ENCODE measurements around the gene CLCN2.
"Not testable (repeated sequence)": the region's sequence is repeated elsewhere in the genome, so short reads cannot be mapped to it uniquely, and the experiment has no call there.

Gene CLCN2

DNA sequence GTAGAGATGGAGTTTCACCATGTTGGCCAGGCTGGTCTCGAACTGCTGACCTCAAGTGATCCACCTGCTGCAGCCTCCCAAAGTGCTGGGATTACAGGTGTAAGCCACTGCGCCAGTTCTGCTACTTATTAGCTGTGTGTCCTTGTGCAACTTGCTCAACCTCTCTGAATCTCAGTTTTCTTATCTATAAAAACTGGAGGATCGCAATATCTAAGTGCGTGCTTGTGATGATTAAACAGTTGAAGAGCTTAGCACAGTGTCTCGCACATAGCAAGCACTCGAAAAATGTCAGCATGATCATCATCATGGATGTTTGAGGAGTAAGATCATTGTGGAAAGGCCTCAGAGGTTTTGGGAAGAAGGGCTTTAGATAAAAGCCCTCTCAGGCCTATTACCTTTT lies 10.8 kb downstream of the CLCN2 start:
- intact Hi-C loops (cut with DNase I): no loop called here

DNA sequence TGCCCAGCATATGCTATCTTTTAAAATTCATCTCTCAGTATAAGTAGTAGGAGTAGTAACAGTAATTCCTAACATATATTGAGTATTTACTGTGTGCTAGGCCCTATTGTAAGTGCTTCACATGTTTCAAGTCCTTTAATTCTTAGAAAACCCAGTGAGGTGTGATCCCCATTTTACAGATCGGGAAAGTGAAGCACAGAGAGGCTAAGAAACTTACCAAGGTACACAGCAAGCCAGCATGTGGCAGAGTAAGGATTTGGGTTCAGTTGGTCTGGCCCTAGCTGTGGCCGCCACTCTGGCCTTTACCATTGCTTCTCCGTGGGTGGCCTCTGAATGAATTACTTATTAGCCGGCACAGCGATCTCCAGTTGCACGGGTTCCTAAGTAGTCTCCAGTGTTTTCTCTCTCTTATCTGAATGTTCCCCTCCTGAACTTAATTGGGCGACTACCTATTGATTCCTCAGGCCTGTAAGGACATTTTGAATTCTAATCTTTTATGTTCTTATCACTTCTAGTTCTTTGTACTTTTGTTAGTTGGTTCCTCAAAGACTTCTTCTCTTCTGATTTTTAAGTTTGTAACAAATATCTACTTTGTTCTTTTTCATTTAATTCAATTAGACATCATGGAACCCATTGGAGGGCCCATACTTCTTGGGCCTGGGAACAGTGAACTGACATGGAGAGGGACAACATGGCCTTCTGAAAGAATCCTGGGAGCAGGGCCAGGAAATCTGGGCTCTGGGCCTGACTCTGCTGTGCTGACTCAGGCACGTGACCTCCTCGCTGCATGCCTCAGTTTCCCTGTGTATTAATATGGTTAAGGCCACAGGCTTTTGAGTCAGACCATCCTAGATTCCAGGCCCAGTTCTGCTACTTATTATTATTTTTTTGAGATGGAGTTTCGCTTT lies 11.6 kb downstream of the CLCN2 start:
- intact Hi-C loops (cut with DNase I): no loop called here
- DNase-seq: peak in 3 of 10 donors; percentile 53 to 75 (median 56)

More for the DNA sequence above, 10.8 kb downstream of the CLCN2 start:
- DNase-seq: no peak

DNA sequence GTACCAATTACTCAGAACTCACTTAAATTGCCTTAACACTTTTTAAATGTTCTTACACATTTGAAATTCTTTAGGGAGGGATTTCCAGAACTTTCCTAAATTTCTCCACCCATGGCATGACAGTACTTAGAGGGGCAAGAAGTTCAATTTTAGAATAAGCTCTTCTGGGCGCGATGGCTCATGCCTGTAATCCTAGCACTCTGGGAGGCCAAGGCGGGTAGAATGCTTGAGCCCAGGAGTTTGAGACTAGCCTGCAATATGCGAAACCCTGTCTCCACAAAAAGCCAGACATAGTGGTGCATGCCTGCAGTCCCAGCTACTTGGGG lies 13.4 kb downstream of the CLCN2 start:
- peak in 3 of 10 donors; percentile 13 to 37 (median 30) for DNase-seq
- intact Hi-C loops (cut with DNase I): no loop called here

DNA sequence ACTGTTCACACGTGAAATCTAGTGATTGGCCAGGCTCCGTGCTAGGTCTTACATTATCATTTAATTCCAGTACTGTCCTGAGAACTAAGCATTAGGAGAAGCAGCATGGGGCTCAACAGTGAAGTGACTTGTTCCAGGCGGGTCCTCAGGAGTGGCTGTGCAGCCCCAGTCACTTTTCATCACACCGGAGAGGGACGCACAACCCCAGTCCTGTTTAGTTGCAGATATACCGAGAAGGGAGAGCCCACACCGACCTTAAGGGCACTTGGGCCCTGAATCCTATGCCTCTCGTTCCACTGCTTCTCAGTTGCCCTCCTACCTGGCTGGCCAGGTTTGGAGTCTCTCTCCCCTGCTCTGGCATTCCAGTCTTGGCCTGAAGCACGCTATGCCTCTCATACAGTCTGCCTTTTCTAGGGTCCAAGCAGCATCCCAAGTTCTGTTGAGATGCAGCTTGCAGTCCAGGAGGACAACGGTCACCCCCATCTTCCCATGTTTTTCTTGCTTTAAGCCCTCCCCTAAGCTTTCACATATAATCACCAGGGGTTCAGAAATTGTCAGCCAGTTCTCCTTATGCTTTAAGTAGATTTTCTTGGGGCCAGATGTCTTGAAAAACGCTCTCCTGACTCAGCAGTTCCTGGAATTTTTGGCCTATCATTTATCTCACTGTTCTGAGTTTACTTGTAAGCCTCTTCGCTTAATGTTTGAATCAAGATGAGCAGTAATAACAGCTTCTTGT lies 13.9 kb downstream of the CLCN2 start:
- intact Hi-C loops (cut with DNase I): no loop called here

DNA sequence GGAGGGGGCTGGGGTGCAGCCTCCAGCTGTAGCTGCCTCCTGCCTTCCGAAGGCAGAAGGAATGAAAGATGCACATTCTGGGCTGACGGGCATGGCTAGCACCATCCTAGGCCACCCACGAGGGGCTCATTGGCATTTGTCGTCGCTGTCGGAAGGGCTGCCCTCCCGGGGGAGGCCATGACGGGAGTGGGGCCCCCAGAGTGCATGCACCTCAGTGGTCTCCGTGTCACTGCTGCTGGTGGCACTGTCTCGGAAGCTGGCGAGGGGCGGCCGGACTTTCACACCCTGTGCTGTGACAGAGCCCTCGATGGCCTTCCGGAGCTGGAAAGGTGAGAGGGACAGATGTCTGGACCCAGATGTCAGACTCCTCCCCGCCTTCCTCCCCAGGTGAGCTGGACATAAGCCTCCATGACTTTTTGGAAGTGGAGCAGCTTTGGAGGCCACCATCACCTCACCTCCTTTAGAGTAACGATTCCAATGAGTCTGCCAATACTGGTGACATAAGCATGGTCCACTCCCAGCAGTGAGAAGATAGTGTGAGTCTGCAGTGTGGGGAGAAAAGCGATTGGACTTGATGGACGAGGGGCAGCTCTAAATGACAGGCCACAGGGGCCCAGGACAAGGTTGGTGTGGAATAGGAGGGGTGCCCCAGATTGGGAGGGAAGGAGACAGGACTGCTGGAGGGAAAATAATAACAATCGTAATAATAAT lies 14.8 kb downstream of the CLCN2 start:
- intact Hi-C loops (cut with DNase I): no loop called here
- DNase-seq: peak in 3 of 10 donors; percentile 67 to 85 (median 70)

More for the DNA sequence above, 13.9 kb downstream of the CLCN2 start:
- DNase-seq: peak in 3 of 10 donors; percentile 55 to 66 (median 64)

DNA sequence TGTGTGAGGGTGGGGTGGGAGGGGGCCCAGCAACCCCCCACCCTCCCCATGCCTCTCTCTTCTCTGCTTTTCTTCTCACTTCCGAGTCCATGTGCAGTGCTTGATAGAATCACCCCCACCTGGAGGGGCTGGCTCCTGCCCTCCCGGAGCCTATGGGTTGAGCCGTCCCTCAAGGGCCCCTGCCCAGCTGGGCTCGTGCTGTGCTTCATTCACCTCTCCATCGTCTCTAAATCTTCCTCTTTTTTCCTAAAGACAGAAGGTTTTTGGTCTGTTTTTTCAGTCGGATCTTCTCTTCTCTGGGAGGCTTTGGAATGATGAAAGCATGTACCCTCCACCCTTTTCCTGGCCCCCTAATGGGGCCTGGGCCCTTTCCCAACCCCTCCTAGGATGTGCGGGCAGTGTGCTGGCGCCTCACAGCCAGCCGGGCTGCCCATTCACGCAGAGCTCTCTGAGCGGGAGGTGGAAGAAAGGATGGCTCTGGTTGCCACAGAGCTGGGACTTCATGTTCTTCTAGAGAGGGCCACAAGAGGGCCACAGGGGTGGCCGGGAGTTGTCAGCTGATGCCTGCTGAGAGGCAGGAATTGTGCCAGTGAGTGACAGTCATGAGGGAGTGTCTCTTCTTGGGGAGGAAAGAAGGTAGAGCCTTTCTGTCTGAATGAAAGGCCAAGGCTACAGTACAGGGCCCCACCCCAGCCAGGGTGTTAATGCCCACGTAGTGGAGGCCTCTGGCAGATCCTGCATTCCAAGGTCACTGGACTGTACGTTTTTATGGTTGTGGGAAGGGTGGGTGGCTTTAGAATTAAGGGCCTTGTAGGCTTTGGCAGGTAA lies 15.9 kb downstream of the CLCN2 start:
- intact Hi-C loops (cut with DNase I): no loop called here
- peak; percentile 78 to 98 (median 88) for DNase-seq

DNA sequence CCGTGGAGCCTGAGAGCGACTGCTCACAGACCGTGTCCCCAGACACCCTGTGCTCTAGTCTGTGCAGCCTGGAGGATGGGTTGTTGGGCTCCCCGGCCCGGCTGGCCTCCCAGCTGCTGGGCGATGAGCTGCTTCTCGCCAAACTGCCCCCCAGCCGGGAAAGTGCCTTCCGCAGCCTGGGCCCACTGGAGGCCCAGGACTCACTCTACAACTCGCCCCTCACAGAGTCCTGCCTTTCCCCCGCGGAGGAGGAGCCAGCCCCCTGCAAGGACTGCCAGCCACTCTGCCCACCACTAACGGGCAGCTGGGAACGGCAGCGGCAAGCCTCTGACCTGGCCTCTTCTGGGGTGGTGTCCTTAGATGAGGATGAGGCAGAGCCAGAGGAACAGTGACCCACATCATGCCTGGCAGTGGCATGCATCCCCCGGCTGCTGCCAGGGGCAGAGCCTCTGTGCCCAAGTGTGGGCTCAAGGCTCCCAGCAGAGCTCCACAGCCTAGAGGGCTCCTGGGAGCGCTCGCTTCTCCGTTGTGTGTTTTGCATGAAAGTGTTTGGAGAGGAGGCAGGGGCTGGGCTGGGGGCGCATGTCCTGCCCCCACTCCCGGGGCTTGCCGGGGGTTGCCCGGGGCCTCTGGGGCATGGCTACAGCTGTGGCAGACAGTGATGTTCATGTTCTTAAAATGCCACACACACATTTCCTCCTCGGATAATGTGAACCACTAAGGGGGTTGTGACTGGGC lies 16.7 kb downstream of the CLCN2 start:
- intact Hi-C loops (cut with DNase I): no loop called here
- DNase-seq: peak in 3 of 10 donors; percentile 75 to 83 (median 81)

DNA sequence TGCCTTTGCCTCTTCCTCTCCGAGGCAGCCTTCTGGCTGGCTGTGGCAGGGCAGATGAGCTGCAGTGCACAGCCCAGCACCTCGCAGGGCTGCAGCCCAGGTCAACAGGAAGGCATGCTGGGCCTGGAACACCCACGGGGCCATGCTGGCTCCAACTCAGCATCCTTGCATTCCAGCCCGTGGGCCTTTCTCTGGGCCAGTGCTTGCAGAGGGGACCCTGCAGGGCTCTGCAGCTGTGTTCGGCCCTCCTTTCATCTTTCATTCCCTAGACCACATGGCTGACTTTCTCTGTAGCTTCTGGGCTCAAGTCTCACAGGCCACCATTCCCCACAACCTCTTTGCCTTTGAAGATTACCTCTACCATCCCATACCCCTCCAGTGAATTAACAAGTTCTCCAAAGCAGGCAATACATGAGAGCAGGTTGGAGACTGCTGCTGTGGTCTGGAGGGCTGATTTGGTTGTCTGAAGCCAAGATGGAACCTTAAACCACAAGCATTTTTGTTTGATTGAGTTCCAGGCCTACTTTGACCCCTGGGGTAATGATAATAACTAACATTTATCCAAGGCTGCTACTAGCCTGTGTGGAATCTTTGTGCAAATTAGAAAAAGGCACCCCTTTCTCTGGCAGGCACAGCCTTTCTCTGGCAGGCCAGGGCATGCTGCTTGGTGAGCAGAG lies 18.1 kb downstream of the CLCN2 start:
- intact Hi-C loops (cut with DNase I): no loop called here
- peak in 3 of 10 donors; percentile 51 to 76 (median 69) for DNase-seq

DNA sequence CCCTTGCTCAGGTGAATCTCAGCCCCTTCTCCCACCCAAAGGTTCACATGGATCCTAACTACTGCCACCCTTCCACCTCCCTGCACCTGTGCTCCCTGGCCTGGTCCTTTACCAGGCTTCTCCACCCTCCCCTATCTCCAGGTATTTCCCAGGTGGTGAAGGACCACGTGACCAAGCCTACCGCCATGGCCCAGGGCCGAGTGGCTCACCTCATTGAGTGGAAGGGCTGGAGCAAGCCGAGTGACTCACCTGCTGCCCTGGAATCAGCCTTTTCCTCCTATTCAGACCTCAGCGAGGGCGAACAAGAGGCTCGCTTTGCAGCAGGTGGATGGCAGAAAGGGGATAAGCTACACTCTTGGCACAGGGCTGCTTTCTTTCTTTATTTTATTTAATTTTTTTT lies 19.5 kb downstream of the CLCN2 start:
- intact Hi-C loops (cut with DNase I): no loop called here
- DNase-seq: peak in 2 of 10 donors; percentile 25 to 40

DNA sequence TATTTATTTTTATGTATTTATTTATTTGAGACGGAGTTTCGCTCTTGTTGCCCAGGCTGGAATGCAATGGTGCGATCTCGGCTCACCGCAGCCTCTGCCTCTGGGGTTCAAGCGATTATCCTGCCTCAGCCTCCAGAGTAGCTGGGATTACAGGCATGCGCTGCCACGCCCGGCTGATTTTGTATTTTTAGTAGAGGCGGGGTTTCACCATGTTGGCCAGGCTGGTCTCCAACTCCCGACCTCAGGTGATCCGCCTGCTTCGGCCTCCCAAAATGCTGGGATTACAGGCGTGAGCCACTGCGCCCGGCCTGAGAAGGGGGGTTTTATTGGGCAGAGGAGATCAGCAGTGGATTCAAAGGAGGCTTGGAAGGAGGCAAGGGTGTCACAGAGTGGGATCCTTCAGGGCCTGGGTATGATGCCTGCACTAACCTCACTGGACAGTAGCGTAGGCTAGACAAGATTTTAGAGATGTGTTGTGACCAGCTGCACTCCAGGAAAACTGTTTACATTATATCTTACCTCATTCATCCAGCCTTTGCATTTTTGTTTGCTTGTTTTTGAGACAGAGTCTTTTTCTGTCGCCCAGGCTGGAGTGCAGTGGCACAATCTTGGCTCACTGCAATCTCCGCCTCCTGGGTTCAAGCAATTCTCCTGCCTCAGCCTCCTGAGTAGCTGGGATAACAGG lies 21.8 kb downstream of the CLCN2 start:
- intact Hi-C loops (cut with DNase I); DNase-seq: not testable (repeated sequence)

DNA sequence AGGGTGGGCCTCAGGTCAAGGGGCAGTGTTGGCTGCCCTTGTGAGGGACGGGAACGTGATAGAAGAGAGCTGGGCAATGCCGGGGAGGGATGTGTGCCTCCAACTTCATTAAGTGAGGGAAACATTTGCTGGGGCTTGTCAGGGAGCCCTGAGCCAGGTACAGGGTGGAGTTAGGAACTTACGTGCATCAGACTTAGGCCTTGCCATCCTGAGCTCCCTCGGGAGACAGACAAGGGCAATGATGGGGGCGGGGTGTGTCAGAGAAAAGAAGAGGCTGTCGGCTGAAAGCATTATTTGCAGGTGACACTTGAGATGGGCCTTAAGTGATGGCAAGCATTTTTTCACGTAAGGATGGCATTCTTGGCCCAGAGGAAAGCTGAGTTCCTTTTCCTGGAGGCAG lies 22.4 kb downstream of the CLCN2 start:
- no peak for DNase-seq
- intact Hi-C loops (cut with DNase I): no loop called here

DNA sequence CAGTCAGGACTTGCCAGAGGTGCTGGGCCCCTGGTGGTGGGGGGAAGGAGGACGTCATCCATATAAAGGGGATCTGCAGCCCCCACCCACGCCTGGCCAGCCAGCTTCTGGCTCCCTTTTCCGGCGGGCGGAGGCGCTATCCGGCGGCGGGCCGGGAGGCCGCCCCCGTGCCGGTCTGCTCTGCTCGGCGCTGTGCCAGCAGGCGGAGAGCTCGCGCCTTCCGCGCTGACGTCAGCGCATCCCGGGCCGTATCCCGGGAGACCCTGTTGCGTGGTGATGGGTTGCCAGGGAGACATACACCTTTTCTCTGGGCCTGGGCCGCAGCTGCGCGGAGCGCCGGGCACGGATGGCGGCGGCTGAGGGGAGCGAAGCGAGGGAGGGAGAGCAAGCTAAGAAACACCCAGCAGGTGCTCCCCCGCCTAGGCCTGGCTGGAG lies 22.9 kb downstream of the CLCN2 start:
- intact Hi-C loops (cut with DNase I): no loop called here
- peak; percentile 68 to 98 (median 88) for DNase-seq

DNA sequence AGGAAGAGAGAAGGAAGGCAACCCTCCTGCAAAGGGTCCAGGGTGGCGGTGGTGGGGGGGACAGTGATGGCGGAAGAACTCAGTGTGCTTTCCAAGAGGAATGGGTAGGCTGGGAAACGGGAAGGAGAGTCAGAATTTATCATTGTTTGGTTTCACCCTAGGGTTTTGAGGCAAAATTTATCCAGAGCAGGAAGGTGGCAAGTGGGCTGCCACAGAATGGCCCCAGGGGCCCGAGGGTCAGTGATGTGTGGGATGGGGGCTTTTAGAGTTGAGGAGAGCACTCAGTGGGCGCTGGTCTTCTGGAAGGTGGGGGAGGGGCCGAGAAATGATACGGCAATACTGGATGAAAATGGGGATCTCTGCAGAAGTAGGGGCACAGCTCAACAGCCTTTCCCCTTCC lies 23.4 kb downstream of the CLCN2 start:
- DNase-seq: no peak
- intact Hi-C loops (cut with DNase I): loop anchor here (2.0 kb wide), 1 partner anchor 17 kb away; no protein-coding TSS in a partner anchor

DNA sequence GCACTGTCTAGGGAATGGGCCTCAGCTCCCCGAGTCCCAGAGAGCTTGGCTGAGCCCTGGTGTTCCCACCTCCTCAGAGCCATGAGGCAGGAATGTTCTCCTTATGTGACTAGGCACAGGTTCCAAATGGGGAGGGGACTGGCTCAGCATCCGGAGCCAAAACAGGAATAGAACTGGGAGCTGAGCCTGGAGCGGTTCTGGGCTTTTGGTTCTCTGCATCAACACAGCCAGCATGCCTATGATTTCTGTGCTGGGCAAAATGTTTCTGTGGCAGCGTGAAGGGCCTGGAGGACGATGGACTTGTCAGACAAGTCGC lies 24.0 kb downstream of the CLCN2 start, which contains the start of gene FAM131A:
FAM131A (plus strand) TSS at position 202 of the 316 bp plus-strand sequence; CDS start at position 233, 31 bp downstream.
- DNase-seq: peak in 9 of 10 donors; percentile 34 to 95 (median 74)
- intact Hi-C loops (cut with DNase I): loop anchor here (2.0 kb wide), 1 partner anchor 17 kb away; no protein-coding TSS in a partner anchor

DNA sequence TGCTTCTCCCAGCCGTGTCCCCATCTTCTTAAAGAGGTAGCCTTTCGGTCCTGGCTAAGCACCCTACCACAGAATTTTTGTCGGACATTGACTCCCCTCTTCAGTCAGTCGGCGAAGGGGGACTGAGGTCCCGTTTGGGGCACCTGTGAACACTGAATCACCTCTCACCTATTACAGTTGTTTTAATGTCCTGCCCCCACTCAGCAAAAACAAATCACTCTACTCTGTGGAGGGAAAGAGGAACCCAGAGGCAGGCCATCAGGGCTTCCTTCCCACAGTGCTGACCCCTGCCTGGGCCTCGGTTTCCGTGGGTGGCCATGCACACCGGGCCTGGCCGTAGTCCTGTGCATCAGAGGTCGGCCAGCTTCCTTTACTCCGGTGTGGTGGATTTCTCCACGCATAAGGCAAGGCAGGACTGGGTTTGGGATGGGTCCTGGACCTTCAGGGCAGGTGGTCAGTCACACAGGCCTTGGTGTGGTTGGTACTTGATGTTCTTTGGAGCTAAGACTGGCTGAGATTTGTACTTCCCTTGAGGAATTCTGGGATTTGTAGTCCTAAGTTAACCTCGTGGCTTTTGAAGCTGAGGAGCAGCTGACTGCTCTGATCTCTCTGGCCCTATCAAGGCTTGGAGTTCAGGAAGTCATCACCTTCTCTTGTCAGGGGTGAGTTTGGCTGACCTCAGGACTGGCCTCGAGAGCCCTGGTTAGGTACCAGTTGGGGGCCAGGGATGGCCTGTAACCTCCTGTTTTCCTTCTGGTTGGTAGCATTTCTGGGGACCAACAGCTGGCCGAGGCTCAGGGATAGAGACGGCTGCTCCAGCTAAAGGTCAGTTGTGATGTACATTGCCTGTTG lies 24.6 kb downstream of the CLCN2 start:
- intact Hi-C loops (cut with DNase I): loop anchor here (2.0 kb wide), 1 partner anchor 16 kb away; no protein-coding TSS in a partner anchor
- peak in 1 of 10 donors; percentile 43 for DNase-seq

DNA sequence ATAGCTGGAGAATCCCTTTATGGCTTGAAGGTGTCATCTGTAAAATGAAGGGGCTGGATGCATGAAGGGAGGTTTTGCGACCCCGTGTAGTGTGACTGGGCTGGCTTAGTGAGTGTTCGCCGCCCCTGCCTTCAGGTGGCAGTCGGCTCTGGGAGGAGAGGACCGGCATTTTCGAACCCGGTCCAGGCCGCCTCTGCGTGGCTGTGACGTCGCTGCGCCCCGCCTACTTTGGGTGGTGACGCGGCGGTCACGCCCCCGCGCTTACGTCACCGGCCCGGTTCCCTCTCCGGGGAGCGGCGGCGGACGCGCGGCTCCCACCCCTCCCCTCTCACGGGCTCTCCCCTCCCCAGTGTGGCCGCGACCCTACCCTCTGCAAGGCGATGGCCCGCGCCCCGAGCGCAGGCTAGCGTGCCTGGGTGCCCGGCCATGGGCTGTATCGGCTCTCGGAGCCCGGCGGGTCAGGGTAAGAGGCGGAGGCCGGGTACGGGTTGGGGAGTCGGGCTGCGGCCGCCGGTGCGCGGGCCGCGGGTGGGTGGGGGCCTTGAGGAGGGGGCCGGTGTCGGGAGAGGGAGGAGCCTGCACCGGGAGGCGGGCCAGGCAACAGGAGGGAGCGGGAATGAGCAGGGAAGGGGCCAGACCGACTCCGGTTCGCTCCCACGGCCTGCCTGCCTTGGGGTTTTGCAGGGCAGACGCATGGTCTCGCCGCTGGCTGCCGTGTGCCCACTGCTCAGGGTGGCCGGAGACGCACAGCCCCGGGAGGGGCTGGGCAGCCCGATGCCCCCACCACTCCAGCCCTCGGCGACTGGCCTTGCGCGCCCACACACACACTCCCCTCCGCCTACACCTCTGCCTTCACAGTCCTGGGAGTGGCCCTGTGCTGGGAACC lies 25.5 kb downstream of the CLCN2 start:
- intact Hi-C loops (cut with DNase I): loop anchor here (2.0 kb wide), 1 partner anchor 15 kb away; no protein-coding TSS in a partner anchor

More for the DNA sequence above, 25.5 kb downstream of the CLCN2 start:
- peak; percentile 87 to 99 (median 92) for DNase-seq
